ENCODE results near the gene CLRN3.

Gene CLRN3

DNA sequence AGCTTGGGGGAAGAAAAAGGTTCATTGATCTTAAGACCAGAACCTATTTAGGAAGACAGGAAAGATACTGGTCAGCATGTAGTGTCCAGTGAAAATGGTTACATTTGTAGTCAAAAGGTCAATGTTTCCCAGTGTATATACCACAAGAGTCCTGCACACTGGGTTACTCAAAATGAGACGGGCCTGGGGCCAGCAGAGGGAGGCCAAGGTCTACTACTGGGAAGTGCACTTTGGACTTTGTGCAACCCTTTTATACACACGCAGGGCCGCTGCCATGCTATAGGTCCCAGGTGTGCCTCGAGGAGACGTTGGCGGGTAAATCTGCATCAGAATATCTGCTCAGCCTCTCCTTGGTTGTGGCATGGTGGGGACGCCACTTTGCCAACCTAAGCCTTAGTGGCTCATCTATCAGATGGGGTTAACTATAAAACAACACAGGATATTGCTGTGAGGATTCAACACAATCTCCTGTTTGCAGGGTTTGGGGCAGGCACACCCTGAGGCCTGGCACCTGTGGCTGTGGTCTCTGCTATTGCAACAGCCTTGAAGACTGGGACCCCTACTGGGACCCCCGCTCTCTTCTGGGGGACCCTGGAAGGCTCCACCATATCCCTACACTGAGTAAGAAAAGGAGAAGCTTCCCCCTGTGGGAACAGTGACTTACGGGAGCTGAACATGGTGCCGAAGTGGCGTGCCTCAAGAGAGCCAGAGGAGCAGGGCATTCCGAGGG lies 19.7 kb downstream of the CLRN3 start:
- DNase-seq: no peak

DNA sequence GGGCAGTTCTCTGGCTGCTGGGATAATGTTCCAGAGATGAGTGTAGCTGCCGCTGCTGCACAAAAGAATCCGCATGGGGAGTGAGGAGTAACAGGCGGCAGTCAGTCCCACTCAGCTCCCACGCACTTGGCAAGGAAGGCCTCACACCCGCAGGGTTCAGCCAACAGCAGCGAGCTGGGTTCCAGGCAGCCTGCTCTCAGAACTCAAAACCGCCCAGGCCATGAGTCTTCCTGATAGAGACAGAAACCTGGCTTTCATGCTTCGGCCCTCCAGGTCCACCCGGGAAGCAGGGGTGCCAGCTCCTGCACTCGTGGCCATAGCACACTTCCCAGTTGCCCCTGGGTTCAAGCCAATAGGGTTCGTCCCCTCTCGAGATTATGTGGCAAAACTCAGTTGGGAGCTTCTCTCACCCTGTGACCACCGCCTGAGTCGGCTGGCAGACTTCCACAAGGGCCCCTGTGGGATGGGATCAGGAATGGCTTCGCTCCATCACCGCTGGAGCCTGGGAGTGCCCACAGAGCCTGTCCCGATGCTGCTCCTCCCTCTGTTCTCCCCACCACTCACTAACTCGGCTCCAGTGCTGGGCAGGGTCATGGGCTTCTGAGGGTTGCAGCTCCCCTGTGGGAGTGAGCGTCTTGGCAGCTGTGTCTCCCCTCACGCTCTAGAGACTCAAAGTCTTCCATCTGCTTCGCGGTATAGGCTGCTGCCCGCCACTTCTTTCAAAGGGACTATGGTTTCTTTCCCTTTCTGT lies 20.6 kb downstream of the CLRN3 start:
- DNase-seq: no peak

DNA sequence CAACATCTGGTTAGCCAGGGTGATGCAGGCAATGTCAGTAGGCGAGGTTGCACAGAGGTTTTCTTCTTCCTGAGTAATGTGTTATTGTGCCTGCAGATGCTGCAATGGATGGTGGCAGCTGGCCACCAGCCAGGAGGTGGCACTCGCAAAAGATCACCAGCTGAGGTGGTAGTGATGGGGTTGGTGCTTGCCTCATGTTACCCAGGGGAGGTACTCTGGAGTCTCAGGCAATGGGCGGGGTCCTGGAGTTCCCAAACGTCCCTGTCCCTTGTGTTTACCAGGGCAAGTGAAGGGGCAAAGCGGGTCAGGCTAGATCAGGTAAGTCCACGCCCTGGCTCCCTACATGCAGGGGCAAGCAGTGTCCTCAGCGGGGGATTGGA lies 21.1 kb downstream of the CLRN3 start:
- DNase-seq: no peak

DNA sequence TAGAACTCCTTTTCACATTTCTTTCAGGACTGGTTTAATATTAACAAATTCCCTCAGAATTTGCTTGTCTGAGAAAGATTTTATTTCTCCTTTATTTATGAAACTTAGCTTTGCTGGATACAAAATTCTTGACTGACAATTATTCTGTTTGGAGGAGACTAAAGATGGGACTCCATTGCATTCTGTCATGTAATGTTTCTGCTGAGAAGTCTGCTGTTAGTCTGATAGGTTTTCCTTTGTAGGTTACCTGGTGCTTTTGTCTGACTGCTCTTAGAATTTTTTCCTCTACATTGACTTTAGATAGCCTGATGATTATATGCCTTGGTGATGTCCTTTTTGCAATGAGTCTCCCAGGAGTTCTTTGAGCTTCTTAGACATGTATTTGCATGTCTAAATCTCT lies 23.4 kb downstream of the CLRN3 start:
- DNase-seq: no peak

DNA sequence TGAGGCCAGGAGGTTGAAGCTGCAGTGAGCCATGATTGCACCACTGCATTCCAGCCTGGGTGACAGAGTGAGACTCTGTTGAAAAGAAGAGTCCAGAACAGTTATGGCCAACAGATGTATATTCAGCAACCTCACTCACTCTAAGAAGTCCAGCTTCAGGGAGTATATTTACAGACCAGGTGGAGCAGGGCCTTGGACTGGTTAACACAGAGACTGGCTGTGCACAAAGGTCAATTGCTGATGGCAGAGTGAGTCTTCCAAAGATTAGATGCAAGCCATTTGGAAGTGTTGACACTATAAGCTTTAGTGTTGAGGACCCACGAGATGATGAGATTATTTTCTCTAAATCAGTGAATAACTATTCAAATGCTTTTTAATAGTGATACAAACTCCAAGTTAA lies 24.9 kb downstream of the CLRN3 start:
- DNase-seq: no peak

DNA sequence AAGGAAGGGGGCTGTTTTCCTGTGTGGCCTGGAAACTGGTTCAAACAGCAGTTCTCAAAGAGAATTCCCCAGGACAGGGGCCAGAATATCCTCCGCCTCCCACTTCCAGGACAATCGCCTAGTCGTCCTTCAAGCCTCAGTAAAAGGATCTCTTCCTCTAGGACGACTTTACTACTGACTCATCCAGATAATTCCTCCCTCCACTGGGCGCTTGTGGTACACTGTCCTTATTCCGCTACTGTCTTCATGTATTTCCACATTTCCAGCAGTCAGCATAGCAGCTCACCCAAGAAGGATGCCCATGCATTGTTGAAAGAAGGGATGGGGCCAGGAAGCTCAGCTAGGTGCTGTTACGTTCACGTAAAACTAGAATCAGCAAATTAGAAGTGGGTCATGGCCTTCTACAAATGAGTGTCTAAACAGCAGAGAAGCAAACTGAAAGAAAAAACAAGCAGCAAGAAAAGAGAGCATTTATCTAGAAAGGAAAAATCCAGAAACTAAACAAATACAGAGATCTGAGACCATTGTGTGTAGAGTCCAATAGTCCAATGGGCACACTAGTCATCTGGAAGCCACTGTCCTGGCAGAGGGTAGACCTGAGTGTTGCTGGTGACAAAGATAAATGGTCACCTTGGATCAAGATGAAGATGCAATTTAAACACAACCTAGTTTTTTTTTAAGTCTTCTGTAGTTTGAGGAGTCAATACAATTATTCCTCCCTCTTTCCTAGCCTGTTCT lies 26.3 kb downstream of the CLRN3 start:
- no peak for DNase-seq

DNA sequence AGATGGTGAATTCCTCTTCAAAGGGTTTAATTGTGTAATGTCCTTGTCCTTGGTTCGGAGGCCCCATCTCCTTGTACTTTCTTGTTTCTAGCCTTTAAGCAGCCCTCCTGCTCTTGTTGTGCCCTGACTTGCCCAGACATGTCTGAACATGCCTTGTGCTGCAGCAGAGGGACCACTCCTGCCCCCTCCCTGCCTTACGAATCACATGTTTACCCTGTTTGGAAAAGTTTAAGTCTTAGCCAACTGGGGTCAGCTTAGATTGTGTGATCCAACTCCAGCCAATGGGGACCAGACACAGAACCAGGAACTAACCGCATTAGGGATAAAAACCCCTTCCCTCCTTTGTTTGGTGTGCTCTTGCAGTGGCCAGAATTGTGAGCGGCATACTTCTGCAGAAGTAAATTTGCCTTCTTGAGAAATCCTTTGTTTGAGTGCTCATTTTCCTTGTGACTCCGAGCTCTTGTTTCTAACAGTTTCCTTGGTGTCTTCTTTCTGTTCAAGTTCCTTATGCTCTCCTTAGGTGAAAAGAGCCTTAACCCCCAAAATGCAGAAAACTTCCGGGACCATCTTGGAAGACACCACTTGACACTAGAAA lies 29.4 kb downstream of the CLRN3 start:
- no peak for DNase-seq

DNA sequence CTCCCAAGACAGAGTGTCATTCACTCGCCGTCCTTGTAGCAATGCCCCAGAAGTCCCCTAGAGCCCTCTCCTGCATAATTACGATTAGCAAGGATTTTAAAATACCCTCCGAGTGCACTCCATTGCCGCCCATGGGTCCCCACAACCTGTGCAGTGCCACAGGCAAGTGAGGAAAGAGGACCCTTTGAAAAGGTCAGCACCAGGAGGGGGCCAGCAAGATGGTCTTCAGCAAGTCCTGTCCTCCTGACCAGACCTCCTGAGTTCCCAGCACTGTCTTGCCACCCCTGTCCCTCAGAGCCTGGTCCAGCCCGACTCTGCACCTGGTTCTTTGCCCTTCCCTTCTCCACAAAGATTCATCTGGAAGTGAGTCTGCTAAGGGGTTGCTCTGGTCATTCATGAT lies 32.1 kb downstream of the CLRN3 start:
- DNase-seq: no peak

DNA sequence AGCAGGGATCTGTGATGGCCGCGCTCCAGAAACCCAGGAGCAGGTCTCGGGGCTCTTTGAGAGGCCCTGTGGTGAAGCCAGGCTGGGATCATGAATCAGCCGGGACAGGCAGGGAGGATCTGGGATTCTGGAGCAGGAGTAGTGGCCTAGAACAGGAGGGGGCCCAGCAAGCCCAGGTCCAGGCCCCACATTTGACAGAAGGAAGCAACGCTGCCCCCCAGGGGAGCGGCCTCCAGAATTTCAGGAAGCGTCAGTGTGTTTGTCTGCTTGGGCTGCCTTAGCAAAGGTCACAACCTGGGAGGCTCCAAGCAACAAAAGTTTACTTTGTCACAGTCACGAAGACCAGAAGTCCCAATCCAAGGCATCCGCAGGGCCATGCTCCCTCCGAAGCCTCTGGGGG lies 36.8 kb downstream of the CLRN3 start:
- no peak for DNase-seq

DNA sequence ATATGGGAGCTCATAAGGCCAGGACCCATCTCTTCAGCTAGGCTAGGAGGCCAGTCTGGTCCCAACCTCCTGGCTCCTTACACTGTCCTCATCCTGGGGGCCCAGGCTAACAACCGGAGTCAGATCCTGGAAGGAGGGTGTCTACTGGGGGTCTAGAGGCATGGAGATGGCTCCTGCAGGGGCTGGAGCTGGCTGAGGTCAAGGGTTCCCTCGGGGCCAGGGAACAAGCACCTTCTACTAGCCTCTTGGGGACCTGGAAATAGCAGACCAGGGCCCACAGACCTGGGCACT lies 37.2 kb downstream of the CLRN3 start:
- DNase-seq: no peak

DNA sequence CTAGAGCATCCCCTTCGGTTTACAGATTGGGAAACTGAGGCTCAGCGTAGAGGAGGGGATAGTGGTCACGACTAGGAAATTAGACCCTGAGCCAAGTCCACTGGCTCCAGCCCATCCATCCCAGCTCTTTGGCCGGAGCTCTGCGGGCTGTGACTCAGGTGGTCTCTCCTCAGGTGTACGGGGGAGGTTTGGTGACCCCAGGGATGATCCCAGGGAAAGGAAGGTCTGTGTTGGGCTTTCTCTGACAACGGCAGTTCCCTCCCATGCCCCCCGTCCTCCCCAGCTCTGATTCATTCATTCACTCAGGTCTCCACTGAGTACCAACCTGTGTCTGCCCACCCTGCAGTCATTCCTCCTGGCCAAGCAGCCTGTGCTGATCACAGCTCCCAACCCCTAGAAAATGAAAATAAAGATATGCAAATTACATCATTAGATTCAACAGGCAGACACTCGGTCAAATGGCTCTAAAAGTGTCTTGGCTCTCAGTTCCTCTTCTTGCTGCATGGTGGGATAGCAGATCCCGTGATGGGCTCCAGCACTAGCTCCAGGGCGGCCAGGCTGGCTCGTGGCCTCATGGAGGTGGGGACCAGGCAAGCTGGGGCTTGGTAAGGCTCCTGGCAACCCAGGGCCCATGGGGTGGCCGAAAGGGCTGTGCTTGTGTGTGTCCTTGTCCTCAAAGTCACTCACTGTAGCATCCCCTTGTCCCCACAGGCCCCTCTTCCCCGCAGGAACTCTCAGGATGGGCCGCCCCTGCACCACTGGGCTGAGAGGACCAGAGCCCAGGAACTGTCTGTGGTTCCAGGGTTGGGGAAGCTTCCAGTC lies 37.8 kb downstream of the CLRN3 start:
- DNase-seq: no peak

DNA sequence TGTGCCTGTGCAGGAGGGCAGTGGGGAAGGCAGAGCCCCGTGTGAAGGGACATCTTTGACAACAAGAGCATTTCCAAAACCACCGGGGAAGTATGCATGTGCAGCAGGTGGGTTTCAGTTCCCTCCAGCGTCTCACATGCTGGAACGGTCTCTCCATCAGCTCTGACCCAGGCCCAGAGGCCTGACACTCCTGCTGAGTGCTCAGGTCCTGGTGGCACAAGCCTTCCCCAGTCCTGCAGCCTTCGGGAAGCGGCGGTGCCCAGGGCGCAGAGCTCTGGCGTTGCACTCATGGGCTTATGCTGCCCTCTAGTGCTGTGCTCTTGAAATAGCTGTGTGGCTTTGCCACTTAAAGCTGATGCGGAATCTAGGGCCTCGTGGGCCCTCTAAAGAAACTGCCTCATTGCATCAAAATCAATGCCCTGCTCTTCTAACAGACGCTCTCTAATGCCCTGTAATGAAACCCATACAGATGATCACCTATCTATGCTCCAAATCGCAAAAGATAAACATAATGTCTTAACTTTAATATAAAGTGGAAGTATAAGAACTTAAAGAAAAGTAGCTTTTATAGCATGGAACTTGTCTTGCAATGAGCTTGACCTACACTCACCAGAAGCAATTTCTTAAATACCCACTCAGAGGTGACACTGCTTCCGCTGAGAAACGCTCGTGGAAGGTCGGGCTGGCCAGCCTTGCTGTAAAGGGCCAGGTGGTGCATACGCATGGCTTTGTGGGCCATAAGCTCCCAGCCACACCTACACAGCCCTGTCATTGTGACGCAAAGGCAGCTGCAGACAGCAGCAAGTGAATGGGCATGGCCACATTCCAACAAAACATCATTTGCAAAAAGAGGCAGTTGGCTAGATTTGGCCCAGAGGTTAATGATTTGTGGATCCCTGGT lies 38.6 kb downstream of the CLRN3 start:
- peak; percentile 36 for DNase-seq

DNA sequence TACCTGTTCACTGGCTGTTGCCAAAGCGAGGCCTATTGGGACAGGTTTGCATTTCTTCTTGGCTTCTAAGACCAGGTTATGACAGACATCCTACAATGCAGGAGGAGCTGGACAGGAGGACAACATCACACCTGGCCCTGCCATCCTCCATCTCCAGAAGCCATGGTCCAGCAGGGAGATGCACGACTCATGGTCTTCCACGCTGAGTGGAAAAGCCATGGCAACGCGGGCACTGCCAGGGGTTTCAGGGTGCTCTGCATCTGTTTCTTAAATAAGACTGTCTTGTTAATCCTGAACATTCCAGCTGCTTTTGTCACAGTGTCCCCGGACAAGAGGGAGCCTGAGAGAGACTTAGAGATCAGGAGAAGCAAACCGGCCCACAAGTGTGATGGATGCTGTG lies 40.3 kb downstream of the CLRN3 start:
- DNase-seq: no peak

DNA sequence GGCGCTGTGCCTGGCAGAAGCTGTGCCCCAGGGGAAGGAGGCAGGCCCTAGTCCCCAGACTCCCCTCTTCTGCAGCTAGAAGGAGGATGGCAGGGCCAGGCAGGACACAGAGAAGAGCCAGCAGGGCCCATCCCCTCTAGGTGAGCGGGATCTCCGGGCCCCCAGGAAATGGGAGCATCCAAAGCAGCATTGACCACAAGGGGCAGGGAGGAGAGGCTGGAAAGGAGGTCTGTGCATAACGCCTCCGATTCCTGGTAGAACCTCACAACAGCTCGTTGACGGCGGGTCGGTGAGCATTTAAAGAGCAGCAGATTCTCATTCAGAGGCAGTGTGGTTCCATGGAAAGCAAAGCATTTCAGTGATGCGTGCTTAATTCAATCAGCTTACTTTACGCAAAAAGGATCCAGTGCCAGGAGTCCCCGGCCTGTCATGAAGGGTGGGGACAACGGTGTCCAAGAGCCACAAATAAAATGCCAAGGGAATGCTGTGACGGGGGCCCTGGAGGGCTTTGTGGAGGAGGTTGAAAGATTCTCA lies 41.0 kb downstream of the CLRN3 start:
- DNase-seq: no peak

DNA sequence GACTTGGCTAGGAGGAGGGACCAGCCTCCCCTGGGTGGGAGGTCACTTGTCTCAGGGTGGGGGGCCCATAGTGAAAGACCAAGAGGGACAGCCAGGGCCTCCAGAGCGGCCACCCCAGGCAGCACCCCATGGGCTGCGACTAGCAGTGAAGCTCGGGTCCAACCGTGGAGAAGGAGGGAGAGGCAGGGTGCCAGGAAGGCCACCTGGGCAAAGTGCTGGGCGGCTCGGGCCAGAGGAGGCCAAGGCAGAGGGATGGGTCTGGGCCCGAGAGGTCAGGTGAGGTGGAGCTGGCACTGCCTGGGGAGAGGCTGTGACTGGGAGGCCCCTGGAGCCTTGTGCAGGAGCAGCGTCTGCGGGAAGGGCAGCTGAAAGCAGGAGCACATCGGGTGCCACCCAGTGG lies 41.8 kb downstream of the CLRN3 start:
- no peak for DNase-seq

DNA sequence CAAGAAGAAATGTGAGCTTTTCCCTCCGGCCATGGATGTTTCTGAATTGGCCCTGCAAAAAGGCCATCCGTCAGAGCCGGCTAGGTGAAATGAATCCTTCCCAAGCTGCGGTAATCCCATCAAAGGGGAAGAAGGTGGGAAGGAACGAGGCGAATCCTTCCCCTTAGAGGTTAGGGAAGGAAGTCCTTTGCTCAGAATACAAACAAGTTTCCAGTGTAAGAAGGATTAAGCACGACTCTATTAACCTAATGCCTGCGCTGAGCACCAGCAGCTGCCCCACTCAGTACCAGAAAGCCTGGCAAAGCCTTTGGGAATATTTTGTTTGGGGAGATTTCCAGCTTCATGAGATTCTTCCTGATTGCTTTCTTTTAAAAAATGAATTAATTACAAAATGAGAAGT lies 42.8 kb downstream of the CLRN3 start:
- DNase-seq: no peak

DNA sequence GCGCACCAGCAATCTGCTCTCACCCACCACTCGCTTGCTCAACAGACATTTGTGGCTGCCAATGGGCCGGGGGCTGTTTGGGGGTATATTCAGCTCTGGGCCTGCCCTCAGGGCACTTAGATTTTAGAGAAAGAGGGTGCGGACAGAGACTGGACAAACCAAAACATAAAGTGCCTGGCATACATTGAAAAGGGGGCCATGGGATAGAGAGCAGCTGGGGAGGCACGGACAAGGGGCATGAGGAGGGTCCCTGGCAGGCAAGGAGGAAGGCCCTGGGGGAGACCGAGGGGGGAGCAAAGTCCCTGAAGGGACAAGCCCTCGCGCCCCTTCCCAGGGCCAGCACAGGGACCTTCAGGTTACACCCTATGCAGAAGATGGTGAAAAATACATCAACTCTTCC lies 43.5 kb downstream of the CLRN3 start:
- DNase-seq: no peak

DNA sequence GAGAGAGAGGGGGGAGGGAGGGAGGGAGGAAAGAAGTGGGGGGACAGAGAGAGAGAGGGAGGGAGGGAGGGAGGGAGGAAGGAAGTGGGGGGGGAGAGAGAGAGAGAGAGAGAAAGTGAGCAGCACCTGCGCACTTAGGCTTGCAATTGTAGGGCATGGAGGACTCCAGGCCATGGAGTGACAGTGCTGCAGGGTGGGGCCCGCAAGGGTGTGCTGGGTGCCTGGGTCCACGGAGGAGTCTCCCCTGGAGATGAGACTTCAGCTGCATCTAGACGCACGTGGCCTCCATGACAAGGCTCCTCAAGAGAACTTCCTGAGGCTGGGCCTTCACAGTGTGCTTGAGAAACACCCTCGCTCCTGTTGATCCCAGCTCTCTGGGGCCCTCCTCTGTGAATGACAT lies 44.5 kb downstream of the CLRN3 start:
- no peak for DNase-seq

DNA sequence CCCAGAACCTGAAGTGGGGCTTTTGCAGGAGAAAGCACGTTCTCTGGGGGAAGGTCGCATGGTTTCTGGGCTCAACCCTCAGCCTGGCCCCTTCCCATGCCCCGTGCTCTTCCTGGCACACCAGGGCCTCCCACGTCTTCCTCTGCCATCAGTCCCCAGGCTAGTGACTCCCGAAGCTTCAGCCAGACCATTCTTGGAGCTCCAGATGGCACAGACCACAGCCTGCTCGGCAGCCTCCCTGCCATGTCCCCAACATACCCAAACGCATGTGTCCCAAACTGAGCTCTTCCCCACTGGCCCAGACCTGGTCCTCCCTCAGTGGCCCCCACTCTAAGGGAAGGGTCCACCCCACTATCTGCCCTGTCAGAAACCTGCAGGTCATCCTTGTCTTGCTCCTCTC lies 47.0 kb downstream of the CLRN3 start:
- no peak for DNase-seq

DNA sequence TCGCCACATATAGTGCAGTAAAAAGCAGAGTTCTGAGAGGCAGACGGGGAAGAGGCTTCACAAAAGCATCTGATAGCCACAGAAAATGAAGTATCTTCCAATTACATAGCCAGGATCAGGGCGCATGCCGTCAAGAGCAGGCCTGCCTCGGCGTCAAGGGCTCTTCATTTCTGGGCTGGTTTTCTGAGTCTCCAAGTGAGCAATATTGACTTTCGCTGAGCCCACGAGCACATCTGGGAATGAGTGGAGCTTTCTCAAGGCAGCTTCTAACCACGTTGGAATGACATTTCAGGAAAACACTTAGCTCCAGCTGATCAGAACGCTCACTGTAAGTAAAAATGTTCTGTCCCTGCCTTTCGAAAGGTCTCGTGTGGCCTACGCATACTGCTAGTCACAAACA lies 51.9 kb downstream of the CLRN3 start:
- DNase-seq: no peak

DNA sequence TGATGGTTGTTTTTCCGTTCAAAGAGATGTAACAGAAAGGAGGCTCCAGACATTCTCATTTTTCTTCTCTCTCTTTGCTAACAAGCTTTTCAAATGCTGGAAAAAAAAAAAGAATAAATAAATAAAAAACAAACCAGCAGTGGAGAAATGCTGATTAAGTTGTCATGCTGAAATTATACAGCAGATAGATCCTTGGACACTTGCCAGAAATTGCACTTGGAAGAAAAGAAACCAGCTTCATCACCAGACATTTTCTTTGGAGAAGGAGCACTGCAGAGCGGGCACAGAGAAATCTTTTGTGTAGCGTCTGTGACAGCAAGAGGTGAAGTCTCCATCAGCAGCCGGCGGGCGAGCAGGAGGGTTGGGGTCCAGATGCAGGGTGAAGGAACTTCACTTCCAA lies 55.8 kb downstream of the CLRN3 start:
- DNase-seq: no peak

DNA sequence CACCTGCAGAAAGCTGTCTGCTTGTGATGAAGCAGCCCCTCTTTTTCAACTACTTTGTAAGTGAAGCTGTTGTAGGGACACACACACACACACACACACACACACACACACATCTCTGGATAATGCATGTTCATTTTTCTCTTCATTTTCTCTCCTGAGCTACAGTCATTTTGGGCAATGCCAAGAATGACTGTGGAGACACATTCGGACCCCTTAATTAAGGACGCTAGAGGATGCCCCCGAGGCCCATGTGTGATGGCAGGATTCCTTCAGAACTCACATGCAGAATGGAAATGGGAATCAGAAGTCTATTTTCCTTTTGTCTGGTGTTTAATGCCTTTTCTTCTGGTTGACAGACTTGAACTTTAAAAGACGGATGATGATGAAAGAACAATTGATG lies 56.6 kb downstream of the CLRN3 start:
- no peak for DNase-seq
